Mucosa of descending colon (tissue), 3 donors: ENCODE results near the gene EPS8. TPM values are rescaled to one million over a fixed set of nuclear protein-coding genes. Genes with fewer than 3 reads are reported as not detected.
A peak's percentile ranks its signal among the peaks of the same experiment; 100 is the strongest.

Source experiments
- ATAC-seq: fragments of 200-7000 bp; cut with Tn5 transposase; one replicate; pipeline ENCODE4 v1.9.1; 2020; ENCODE audit warnings: mild to moderate bottlenecking, moderate library complexity
- DNase-seq, 3 donors: peaks; one replicate each; pipeline ENCODE4 v3.0.0-alpha.2; 2020
- H3K36me3 ChIP-seq: fragments of 200-600 bp; one replicate; pipeline ENCODE4 v1.8.0; 2021; ENCODE audit warnings: low read depth, mild to moderate bottlenecking
- H3K4me1 ChIP-seq: fragments of 200-600 bp; one replicate; pipeline ENCODE4 v1.8.0; 2021; ENCODE audit warnings: low read depth, mild to moderate bottlenecking
- H3K4me3 ChIP-seq: fragments of 200-600 bp; one replicate; pipeline ENCODE4 v1.8.0; 2021; ENCODE audit warnings: mild to moderate bottlenecking
- H3K9me3 ChIP-seq: fragments of 200-600 bp; one replicate; pipeline ENCODE4 v1.8.0; 2021; ENCODE audit warnings: mild to moderate bottlenecking
- CTCF ChIP-seq: fragments of 200-600 bp; IDR thresholded peaks from one replicate; pipeline ENCODE4 v1.8.0; 2022; ENCODE audit warnings: antibody characterized with exemption, mild to moderate bottlenecking
- intact Hi-C, 2 donors: fragments of 100-400 bp; cut with DNase I in 1 of 2; cut with micrococcal nuclease in 1 of 2; formaldehyde crosslinking; loops; one replicate each; pipeline versions ENCODE4 v1.11.0 to v1.11.1; 2022; cut with DNase I, micrococcal nuclease
- total RNA-seq, 3 donors: library from RNA; stranded (reverse); fragmentation: NEBNext Ultra II Directional in 2 of 3; extraction: Animal tissue kit (Norgen Biotek cat#: 25700) in 2 of 3; gene quantifications; one replicate each; pipeline versions ENCODE4 v1.2.1 to v1.2.4, GENCODE V29; 2021 to 2023
- donor health status: DM: no; HTN: no; CAD: no; lungs with moderate emphysema.
- donor health status: DM: no; HTN: no; CAD: no.
- donor health status: DM: no; HTN: yes; CAD: no.

The EPS8 gene
- total RNA-seq, 3 donors from 2014 or later, result 100 to 204 (median 135) TPM

GRCh38 chr12:15735837-15736615 lies 53.2 kb downstream of the EPS8 start:
- no peak for TF ChIP-seq CTCF
- Histone ChIP-seq H3K9me3 (no peaks in the 10 kb centered on the region), H3K4me1 (peaks cover 9% of the 10 kb centered on the region), H3K36me3 (no peaks in the 10 kb centered on the region), H3K4me3 (peak overlapping the region; percentile 1)
- intact Hi-C loops, result no loop called here
- DNase-seq (no peak), ATAC-seq (peak; percentile 89)

GRCh38 chr12:15733136-15733535 lies 56.1 kb downstream of the EPS8 start:
- no peak overlapping the region for H3K4me3 ChIP-seq
- intact Hi-C loops, result no loop called here
- peaks cover 14% of the 10 kb centered on the region for H3K4me1 ChIP-seq
- H3K36me3 ChIP-seq, result no peaks in the 10 kb centered on the region
- TF ChIP-seq CTCF, result no peak
- H3K9me3 ChIP-seq, result no peaks in the 10 kb centered on the region
- ATAC-seq, result no peak
- DNase-seq, result no peak

- intact Hi-C loops, result no loop called here
- Histone ChIP-seq H3K9me3 (no peaks in the 10 kb centered on the region), H3K4me1 (peaks cover 13% of the 10 kb centered on the region), H3K36me3 (no peaks in the 10 kb centered on the region), H3K4me3 (no peak overlapping the region)
- no peak for TF ChIP-seq CTCF
- peak; percentile 75 for ATAC-seq
- no peak for DNase-seq
Observed at GRCh38 chr12:15732341-15733061, 56.7 kb downstream of the EPS8 start.

DNA sequence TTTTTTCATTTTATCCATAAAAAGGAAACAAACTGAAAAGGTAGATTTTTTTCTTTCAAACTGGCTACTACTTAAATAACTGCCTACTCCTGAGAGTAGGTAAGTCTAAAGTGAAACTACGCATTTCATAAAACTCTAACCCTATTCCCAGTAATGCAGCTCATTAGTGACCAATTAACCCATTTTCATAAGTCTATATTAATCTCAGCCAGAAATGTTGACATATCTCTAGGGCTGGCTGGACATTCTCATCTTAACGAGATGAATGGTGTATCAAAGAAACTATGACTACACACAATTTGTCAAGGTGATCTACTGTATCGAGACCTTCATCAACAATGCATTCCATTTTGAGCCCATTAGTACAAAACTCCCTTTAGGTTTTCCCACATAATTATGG lies 57.2 kb downstream of the EPS8 start:
- no peak overlapping the region for H3K4me3 ChIP-seq
- ATAC-seq, result no peak
- H3K36me3 ChIP-seq, result no peaks in the 10 kb centered on the region
- peaks cover 11% of the 10 kb centered on the region for H3K4me1 ChIP-seq
- no peaks in the 10 kb centered on the region for H3K9me3 ChIP-seq
- no peak for DNase-seq
- intact Hi-C loops, result no loop called here
- no peak for TF ChIP-seq CTCF

- intact Hi-C loops, result no loop called here
Observed at GRCh38 chr12:15729097-15729496, 60.1 kb downstream of the EPS8 start.

More at GRCh38 chr12:15729097-15729496, 60.1 kb downstream of the EPS8 start:
- ATAC-seq (no peak), DNase-seq (no peak)
- TF ChIP-seq CTCF, result no peak
- peaks cover 16% of the 10 kb centered on the region for H3K4me1 ChIP-seq
- no peaks in the 10 kb centered on the region for H3K9me3 ChIP-seq
- H3K36me3 ChIP-seq, result no peaks in the 10 kb centered on the region
- no peak overlapping the region for H3K4me3 ChIP-seq
